SKM-1 (cell line): ENCODE data around the gene IFNLR1.

Source experiments
- DNase-seq: peaks from one replicate; lab custom pipeline; 2025; ENCODE audit not compliant: unreplicated experiment; lab: John Stamatoyannopoulos, UW

The IFNLR1 gene

GRCh38 chr1:24178407-24178806 lies 8.7 kb downstream of the IFNLR1 start:
- no peak for DNase-seq

DNA sequence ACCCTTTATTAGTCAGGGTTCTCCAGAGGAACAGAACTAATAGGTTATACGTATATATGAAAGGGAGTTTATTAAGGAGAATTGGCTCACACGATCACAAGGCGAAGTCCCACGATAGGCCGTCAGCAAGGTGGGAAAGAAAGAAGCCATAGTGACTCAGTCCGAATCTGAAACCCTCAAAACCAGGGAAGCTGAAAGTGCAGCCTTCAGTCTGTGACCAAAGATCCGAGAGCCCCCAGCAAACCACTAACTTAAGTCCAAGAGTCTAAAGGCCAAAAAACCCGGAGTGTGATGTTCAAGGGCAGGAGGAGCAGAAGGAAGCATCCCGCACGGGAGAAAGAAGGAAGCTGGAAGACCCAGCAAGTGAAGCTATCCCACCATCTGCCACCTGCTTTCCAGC lies 9.9 kb downstream of the IFNLR1 start:
- no peak for DNase-seq

DNA sequence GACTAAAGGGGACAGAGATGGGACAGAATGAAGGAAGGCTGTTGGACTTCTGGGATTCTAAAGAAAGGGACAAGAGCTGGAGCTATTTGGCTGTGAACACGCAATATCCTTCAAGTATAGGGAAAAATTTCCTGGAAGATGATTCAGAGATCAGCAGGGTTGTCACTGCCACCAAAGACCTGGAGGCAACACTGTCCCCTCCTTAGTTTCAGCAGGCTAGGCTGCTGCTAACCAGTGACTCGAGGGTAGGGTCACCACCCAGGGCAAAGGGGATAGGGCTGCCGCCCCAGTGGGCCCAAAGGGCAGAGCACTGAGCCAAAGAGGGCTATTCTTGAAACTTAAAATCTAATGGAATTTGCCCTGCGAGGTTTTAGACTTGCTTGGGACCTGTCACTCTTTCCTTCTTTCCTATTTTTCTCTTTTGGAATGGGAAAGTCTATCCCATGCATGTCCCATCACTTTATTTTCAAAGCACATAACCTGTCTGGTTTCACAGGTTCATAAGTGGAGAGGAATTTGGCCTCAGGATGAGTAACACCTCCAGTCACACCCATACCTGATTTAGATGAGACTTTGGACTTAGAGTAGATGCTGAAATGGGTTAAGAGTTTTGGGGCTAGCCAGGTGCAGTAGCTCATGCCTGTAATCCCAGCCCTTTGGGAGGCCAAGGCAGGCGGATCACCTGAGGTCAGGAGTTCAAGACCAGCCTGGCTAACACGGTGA lies 11.9 kb downstream of the IFNLR1 start:
- no peak for DNase-seq

DNA sequence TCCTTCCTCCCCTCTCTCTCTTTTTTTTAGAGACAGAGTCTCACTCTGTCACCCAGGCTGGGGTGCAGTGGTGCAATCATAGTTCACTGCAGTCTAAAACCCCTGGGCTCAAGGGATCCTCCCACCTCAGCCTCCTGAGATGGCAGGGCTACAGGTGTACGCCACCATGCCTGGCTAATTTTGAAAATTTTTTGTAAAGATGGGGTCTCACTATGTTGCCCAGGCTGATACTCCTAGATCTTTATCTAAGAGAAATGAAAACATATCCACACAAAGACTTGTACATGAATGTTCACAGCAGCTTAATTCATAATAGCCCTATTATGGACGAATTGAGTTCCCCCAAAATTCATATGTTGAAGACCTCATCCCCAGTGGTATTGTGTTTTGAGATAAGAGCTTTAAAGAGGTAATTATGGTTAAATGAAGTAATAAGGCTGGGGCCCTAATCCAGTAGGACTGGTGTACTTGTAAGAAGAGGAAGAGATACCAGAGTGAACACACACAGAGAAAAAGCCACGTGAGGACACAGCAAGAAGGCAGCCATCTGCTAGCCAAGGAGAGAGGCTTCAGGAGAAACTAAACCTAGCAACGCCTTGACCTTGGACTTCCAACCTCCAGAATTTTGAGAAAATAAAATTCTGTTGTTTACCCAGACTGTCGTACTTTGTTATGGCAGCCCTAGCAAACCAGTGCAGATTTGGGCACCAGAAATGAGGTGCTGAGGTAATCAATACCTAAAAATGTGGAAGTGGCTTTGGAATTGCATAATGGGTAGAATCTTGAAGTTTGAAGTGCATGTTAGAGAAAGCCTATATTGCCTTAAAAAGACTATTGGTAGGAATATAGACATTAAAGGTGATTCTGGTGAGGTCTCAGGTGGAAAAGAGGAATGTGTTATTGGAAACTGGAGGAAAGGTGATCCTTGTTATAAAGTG lies 13.2 kb downstream of the IFNLR1 start:
- DNase-seq: no peak

DNA sequence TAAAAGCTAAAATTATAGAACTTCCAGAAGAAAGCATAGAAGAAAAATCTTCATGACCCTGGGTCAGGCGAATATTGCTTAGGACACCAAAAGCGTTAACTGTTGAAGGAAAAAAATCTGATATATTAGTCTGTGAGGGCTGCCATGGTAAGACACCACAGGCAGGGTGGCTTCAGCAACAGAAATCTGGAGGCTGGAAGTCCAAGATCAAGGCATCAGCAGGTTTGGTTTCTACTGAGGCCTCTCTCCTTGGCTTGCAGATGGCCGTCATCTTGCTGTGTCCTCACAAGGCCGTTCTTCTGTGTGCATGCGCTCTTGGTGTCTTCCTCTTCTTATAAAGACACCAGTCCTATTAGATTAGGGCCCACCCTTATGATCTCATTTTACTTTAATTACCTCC lies 14.5 kb downstream of the IFNLR1 start:
- DNase-seq: no peak

DNA sequence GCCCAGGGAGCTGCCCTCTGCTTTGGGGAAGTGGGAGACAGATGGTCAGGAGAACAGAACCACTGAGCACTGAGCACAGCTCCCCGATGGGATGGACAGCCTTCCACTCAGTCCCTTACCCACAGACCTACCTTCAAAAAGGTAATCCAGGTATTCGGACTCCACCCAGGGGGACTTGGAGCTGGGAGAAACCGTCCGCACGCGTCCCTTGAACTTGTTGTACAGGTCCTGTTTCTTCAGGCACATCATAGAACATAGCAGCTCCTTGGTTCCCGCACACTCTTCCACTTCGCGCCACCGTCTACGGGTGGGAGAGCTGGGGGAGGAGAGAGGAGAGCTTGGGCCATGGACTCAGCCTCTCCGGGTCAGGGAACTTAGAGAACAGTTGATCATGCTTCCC lies 17.8 kb downstream of the IFNLR1 start:
- no peak for DNase-seq

DNA sequence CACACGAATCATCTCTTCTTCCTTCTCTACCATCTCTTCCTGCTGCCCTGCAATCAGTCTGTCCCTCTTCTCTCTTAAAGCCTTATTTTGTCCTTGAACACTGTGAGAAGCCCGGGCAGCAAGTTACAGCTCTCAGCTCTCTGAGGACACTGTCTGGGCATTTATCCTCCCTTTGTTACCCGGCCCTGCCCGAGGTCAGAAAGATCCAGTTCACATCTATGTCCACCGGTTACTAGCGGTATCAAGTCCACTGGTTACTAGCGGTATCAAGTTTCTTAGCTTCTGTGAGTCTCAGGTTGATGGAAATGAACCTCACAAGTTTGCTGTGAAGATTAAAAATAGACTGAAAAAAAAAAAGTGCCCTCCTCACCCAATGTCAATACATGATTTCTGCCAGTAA lies 18.8 kb downstream of the IFNLR1 start:
- DNase-seq: no peak

DNA sequence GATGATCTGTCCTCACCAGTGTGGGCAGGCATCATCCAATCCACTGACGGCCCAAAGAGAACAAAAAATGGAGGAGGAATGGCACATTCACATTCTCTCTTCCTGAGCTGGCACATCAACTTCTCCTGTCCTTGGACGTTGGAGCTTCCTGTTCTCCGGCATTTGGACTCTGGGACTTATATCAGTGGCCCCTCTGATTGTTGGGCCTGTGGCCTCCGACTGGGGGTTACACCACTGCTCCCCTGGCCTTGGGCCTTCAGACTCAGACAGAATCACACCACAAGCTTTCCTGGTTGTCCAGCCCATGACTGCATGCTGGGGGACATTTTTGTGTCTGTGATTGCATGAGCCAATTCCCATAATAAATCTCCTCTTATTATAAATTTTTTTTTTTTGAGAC lies 20.1 kb downstream of the IFNLR1 start:
- no peak for DNase-seq

- DNase-seq: no peak
Observed at GRCh38 chr1:24165500-24165899, 21.6 kb downstream of the IFNLR1 start.

GRCh38 chr1:24164004-24164403 lies 23.1 kb downstream of the IFNLR1 start:
- DNase-seq: no peak

- DNase-seq: no peak
Observed at GRCh38 chr1:24162201-24162600, 24.9 kb downstream of the IFNLR1 start.

GRCh38 chr1:24161270-24161669 lies 25.8 kb downstream of the IFNLR1 start:
- DNase-seq: no peak

DNA sequence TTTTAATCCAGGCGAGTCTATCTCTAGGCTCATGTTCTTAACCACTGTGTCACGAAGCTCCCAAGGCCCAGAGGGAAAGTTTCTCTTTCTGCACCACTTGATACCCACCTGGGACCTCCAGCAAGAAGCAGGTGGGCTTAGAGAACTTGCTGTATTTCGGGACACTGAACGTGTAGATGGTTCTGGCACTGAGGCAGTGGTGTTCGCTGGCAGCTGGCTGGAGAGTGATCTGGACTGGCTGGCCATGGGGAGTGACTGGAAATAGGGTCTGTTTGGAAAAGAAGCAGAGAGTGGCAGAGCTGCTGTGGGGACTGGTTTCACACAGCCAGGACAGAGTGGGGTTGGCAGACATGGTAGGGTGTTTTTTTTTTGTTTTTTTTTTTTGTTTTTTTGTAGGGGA lies 27.7 kb downstream of the IFNLR1 start:
- no peak for DNase-seq

- no peak for DNase-seq
Observed at GRCh38 chr1:24157918-24158481, 29.1 kb downstream of the IFNLR1 start.

- DNase-seq: no peak
Observed at GRCh38 chr1:24156542-24157260, 30.4 kb downstream of the IFNLR1 start.

DNA sequence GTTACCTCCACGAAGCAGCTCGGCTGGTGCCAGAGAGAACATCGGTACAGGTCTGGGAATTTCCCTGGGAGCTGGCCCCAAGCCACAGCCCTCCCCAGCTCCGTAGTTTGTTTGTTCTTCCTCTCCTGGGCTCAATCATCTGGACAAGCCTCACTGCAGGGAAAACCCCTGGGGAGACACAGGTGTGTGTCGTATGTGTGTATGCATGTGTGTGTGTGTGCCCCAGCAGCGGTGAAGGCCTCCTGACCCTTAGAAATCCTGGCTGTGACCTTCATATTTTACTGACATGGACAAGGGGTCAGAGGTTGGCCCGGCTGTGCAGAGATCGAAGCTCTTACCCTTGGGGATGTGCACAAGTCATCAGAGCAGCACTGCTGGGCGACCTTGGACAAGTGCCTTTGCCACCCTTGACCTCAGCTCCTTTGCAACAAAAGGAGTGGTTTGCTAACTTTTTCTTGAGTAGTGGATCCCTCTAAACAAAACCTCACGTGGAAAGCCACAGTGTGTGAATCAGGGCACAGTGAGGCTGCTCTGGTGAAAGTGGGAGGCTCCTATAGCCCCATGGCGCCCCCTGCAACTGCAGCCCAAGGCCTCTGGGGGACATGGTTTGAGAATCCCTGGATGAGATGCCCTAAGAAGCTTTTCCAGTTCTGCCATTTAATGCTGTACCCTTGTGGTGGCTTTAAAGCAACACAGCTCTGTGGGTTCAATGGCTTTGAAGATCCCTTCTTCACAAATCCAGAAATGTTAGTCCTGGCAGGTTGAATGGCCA lies 31.9 kb downstream of the IFNLR1 start:
- no peak for DNase-seq

DNA sequence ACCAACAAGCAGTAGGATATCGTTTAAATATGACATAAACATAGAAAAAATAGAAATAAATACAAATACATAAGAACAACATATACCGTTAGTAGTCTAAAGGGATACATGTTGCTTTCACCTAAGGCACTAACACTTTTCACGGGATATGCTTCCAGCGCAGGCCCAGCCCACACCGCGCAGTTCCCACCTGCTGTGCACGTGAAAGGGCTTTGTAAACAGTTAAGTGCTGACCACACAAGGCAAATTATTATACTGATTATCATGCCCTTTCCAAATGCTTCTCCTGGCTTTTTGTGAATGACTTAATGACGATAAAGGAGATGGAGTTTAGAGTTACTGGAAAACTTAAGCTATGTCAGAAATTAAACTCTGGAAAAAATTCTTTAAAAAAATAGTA lies 32.9 kb downstream of the IFNLR1 start:
- no peak for DNase-seq

DNA sequence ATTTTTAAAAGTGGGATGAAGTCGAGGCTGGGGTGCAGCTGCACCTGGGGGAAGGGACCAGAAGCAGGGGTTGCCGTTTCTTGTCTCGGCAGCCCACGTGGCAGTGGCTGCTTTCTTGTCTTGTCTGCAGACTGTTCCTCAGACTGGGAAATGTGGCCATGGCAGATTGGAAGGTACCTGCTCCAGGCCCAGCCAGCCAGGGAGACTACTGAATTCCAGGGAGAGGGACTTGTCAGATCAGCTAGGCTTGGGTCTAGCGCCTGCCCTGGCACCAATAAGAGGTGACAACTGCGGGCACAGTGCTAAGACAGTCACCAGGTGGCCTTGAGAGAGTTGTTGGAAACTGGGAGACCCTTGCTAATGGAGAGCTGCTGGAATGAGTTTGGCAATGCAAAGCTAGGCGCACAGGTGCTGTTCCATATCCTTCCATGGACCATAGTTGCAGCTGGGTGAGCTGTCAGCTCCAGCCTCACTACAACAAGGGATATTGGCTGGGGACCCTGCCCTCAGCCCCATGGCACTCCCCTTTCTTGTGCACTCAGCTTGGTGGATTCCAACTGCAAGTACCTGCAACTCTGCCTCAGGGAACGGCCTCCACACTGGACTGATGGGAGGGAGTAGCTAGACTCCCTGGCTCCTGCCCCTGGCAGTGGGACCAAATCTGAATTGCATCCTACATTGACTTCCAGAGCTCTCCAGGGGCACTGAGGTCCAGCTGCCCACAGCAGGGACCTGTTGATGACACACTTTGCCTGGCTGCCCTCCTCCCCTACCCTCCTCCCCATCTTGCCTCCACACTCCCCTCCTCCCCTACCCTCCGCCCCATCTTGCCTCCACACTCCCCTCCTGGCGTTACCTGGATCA lies 34.2 kb downstream of the IFNLR1 start:
- no peak for DNase-seq

DNA sequence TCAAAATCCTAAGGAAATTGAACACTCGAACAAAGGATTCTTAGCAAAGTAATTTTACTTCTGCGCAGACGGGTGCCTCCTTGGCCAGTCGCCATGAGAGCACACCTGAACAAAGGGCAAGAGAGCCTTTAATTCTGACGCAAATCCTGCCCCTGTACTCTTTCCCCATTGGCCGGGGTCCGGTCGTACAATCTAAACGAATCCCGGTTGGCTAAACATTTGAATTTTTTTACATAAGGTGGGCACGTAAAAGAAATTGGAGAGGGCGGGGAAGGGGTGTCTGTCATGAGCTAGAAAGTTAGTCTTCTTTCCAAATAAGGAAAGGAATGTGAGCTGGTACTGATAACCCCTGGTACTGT lies 35.9 kb downstream of the IFNLR1 start:
- DNase-seq: no peak
